GM12875 (cell line): ENCODE results near the gene ITPR3.

Experiments
- H3K4me3 ChIP-seq: one replicate; pipeline ENCODE4 v1.5.1; 2011; ENCODE audit warnings: low read depth, low read length, control low read depth
- TF ChIP-seq, protein P1 (sequence below): IDR thresholded peaks from 2 replicates; pipeline ENCODE4 v1.5.1; 2011; ENCODE audit warnings: low read depth, mild to moderate bottlenecking, control low read depth, inconsistent platforms, low read length, moderate library complexity, borderline replicate concordance; ENCODE audit not compliant: insufficient read depth

ITPR3 gene

DNA sequence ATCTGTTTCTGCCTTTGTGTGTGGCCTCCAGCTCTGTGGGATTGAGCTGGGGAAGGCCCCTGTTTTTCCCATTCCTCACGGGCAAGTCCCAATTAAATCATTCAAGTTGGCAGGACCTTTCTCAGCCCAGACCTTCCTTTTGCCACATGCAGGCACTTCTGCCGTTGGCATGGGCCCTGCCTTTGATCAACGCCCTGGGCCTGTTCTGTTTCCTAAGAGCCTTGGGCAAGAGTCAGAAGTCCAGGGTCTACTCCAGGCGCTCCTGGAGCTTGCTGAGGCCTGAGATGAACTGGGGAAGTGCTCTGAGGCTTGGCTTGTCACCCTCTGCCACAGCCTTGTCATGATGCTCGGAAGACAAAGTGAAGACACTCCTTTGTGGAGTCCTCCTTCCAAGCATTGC is 118.4 kb downstream of the ITPR3 start:
- TF ChIP-seq, protein P1, sequence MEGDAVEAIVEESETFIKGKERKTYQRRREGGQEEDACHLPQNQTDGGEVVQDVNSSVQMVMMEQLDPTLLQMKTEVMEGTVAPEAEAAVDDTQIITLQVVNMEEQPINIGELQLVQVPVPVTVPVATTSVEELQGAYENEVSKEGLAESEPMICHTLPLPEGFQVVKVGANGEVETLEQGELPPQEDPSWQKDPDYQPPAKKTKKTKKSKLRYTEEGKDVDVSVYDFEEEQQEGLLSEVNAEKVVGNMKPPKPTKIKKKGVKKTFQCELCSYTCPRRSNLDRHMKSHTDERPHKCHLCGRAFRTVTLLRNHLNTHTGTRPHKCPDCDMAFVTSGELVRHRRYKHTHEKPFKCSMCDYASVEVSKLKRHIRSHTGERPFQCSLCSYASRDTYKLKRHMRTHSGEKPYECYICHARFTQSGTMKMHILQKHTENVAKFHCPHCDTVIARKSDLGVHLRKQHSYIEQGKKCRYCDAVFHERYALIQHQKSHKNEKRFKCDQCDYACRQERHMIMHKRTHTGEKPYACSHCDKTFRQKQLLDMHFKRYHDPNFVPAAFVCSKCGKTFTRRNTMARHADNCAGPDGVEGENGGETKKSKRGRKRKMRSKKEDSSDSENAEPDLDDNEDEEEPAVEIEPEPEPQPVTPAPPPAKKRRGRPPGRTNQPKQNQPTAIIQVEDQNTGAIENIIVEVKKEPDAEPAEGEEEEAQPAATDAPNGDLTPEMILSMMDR, result no peak
- H3K4me3 ChIP-seq, result no peak overlapping the region

DNA sequence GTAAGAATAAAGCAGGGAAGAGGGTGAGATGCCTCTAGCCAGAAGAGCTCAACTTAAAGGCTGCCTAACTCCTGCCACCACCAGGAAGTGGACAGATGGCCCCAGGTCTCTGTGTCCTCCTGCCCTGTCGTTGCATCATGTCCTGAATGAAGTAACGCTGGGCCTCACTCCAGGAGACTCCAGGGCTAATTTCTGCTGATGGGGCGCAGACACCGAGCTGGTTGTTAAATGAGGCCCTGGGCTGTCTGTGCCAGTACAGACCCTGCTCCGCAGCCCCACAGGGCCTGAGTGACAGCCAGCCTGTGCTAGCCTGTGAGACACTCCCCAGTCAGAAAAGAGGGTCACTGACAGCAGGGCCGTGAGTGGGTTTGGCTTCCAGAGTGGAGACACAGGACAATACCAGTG is 119.1 kb downstream of the ITPR3 start:
- no peak overlapping the region for H3K4me3 ChIP-seq

DNA sequence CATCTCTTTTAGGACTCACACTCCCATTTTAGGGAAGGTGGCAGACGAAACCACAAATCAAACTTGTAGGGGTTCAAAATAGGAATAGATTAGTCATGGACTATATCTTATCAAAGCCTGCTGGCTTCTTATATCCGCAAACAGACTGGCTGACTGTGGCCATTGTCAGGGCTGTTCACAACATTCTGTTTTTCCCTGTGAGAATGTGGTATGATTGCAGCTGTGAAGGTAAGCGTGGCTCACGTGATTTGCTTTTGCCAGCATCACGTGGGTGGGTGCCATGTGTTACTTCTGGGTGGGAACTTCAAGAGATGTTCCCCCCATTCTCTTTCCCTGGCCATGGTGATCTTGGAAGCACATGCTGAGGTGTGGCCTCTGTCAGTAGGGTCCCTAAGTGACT is 119.7 kb downstream of the ITPR3 start:
- TF ChIP-seq, protein P1, result no peak
- H3K4me3 ChIP-seq, result no peak overlapping the region

More for the DNA sequence above, 119.1 kb downstream of the ITPR3 start:
- TF ChIP-seq, protein P1, result no peak

DNA sequence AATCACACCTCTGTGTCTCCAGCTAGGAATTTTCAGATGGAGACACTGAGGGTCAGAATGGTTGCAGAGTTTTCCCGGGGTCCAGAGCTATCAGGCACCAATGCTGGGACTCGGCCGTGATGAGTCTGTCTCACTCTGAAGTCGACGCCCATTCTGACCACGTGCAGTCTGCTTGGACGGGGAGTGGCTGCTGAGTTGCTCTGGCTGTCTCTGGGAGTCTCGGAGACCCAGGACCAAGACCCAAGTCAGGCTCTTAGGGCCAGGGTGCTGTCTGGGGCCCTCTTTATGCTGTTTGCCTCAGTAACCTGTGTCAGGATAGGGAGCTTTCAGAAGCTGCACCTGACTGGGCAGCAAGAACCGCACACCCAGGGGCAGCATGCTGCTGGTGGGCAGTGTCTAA is 121.0 kb downstream of the ITPR3 start:
- TF ChIP-seq, protein P1, result no peak
- no peak overlapping the region for H3K4me3 ChIP-seq

DNA sequence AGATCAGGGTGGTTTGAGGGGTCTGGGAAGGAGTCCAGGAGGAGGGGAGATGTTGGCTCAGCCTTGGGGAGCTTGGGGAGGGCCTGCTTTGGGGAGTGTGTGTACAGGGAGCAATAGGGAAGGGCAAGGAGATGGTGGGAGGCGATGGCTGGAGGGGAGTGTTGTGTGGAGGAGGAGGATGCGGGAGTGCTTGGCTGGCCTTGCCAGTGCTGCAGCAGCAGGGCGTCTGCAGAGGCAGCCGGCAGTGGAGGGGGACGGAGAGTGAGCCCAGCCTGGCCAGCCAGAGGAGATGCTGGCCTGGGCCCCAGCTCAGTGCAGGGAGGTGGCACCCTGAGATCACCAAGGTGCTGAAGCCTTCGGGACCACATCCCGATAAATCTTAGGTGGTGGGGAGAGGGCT is 121.7 kb downstream of the ITPR3 start:
- H3K4me3 ChIP-seq, result no peak overlapping the region
- TF ChIP-seq, protein P1, result no peak

DNA sequence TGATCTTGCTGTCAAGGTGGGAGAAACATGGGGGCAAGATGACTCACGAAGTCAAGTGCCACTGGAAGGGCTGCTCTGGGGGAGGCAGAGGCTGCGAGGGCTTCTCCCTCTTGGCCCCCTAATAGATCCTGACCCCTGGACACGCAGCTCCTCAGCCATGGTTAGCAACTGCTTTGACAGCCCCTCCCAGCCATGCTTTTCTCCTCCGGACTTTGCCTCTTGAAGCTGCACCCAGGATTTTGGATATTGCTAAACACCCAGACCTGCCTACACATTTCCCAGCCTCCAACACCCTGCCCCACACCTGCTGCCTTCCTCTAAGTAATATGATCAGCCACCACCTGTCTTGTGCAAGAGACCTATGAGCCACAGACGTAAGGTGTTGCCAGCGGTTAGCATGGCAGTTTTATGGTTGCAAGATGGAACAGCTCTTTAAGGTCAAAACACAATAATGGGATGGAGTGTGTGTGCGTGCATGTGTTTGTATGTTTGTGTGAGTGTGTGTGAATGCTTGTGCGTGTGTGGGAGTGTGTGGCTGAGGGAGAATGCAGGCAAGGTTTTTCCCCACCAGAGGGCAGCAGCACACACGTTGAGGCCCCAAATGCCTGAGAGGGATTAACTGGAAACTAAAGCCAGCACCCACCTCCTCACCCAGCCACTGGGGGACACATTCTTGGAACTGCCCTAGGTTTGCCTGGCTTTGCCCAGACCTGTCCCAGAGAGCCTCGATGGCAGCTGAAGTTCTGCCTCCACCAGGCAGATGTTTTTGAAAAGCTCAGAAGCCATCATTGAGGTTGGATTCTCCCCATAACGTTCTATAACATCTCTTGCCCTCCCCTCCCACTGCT is 123.1 kb downstream of the ITPR3 start:
- H3K4me3 ChIP-seq, result no peak overlapping the region
- TF ChIP-seq, protein P1, result peak; percentile 87

DNA sequence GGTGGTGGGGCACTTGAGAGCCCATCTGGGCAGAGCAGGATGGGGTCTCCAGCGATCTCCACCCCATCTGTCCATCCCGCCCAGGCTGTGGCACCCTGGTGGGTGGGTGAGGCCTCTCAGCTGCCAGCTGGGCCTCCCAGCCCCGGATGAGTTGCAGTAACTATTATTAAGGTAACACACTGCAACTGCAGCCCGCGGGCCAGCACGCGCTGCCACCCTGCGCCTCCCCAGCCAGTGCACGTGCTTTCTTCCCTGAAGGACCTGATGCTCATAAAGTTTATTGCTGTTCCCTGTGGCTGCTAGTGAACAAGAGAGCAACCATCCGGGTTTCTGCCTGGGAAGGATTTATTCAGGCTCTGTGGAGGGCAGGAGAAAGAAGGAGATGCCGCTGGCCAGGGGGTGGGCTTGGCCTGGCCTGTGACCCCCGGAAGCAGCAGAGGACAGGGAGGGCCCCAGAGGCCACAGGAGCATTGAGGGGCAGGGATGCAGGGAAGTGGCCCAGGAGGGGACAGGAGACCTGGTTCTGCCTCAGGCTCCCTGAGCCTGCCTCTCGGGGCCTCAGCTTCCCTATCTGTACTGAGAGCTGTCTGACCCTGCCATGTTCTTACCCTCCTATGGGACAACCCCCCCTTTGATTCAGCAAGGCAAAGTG is 123.9 kb downstream of the ITPR3 start:
- TF ChIP-seq, protein P1, result no peak
- no peak overlapping the region for H3K4me3 ChIP-seq
